ENCODE data around the gene BRF1.
A peak's percentile ranks its signal among the peaks of the same experiment; 100 is the strongest.

- TF ChIP-seq USF2 (IDR thresholded peaks at IDR 0.05; ENCODE audit: low read length) (no peak), BCL11A (IDR thresholded peaks at IDR 0.05; ENCODE audit: low read depth in 2 of 2, low read length in 2 of 2) (no peak), POLR2AphosphoS5 (IDR thresholded peaks at IDR 0.05; ENCODE audit: low read depth, low read length) (no peak), RNF2 (IDR thresholded peaks at IDR 0.05; ENCODE audit: borderline replicate concordance, low read depth, low read length, missing control alignments, poor library complexity, severe bottlenecking) (no peak), CBX5 (IDR thresholded peaks at IDR 0.05; ENCODE audit: low read depth, low read length) (no peak), CTCF (IDR thresholded peaks at IDR 0.05; ENCODE audit: control extremely low read depth in 1 of 3, insufficient read depth in 1 of 3, low read depth in 1 of 3, low read length in 3 of 3) (peak; percentile 27 to 42 (median 41); a peak in 3 of 4 replicates), SP1 (IDR thresholded peaks at IDR 0.05; ENCODE audit: low read depth, low read length) (no peak), EZH2 (IDR thresholded peaks at IDR 0.05; ENCODE audit: low read depth, low read length, severe bottlenecking) (no peak), SIX5 (IDR thresholded peaks at IDR 0.05; ENCODE audit: low read depth, low read length) (no peak)
Observed at GRCh38 chr14:105290621-105291346, 10.0 kb downstream of the BRF1 start.
